ENCODE data around the gene LGR5. TPM values are rescaled to one million over a fixed set of nuclear protein-coding genes. Genes with fewer than 3 reads are reported as not detected.

The LGR5 gene
- total and polyA plus RNA-seq, 2 of the 8 experiments (the other 6 are each of a cell fraction or from before 2014, with no cell fraction given) = 0.08 to 0.19 TPM

GRCh38 chr12:71461787-71462328, 22.3 kb downstream of the LGR5 start (continued):
- TF ChIP-seq NANOG (IDR thresholded peaks at IDR 0.05; ENCODE audit: insufficient read depth, low read depth, low read length, poor library complexity, severe bottlenecking) (no peak), CBX8 (IDR thresholded peaks at IDR 0.05; ENCODE audit: borderline replicate concordance, low read depth, low read length) (no peak), SIRT6 (IDR thresholded peaks at IDR 0.05; ENCODE audit: low read length) (no peak)
